ENCODE results near the gene SUPT20H.

GRCh38 chr13:36966404-36966803 is 93.1 kb downstream of the SUPT20H start:
- TF ChIP-seq CTCF (IDR thresholded peaks at IDR 0.05 in 2 of 3, conservative IDR thresholded peaks at IDR 0.05 in 1 of 3; ENCODE audit: borderline replicate concordance in 1 of 3, insufficient read depth in 1 of 3, low read depth in 2 of 3, low read length in 2 of 3) (no peak), RAD21 (IDR thresholded peaks at IDR 0.05; ENCODE audit: low read depth) (no peak), ATF3 (IDR thresholded peaks at IDR 0.05) (no peak), SP1 (IDR thresholded peaks at IDR 0.05; ENCODE audit: low read depth) (no peak), MAX (IDR thresholded peaks at IDR 0.05) (no peak), POLR2A (IDR thresholded peaks at IDR 0.05; ENCODE audit: borderline replicate concordance, extremely low read depth, insufficient read depth, insufficient read length) (no peak), EZH2 (IDR thresholded peaks at IDR 0.05) (no peak), REST (IDR thresholded peaks at IDR 0.05; ENCODE audit: low read depth) (no peak), JUND (IDR thresholded peaks at IDR 0.05) (no peak)
